Activated T-helper 2 cell treated with anti-CD3 and anti-CD28 coated beads, Interferon-gamma antibody, Interleukin-2, Interleukin-4, amounts not matched to agents 10 μg/mL and 5 μg/mL and 100 μg/mL, durations not matched to agents 14 hours and 24 hours and 36 hours (primary cell): Measurements from ENCODE around the gene HFE. TPM values are rescaled to one million over a fixed set of nuclear protein-coding genes. Genes with fewer than 3 reads are reported as not detected.
"Not testable (repeated sequence)": the region's sequence is repeated elsewhere in the genome, so short reads cannot be mapped to it uniquely, and the experiment has no call there.

ENCODE experiments used
- DNase-seq: peaks from one replicate; pipeline ENCODE4 v3.0.0; 2021; ENCODE audit warnings: low spot score
- H3K27ac Mint-ChIP-seq: one replicate; pipeline ENCODE4 v1.8.0; 2021; ENCODE audit warnings: mixed read lengths
- H3K27me3 Mint-ChIP-seq: one replicate; pipeline ENCODE4 v1.8.0; 2021; ENCODE audit warnings: low read depth, mixed read lengths
- H3K36me3 Mint-ChIP-seq: one replicate; pipeline ENCODE4 v1.8.0; 2021; ENCODE audit warnings: low read depth, mixed read lengths
- H3K4me1 Mint-ChIP-seq: one replicate; pipeline ENCODE4 v1.8.0; 2021; ENCODE audit warnings: low read depth, mixed read lengths
- H3K4me3 Mint-ChIP-seq: one replicate; pipeline ENCODE4 v1.8.0; 2021; ENCODE audit warnings: low read depth, mild to moderate bottlenecking, moderate library complexity, mixed read lengths
- H3K9me3 Mint-ChIP-seq: one replicate; pipeline ENCODE4 v1.8.0; 2021; ENCODE audit warnings: mixed read lengths
- intact Hi-C: fragments of 100-400 bp; cut with micrococcal nuclease; formaldehyde crosslinking; loops from one replicate; pipeline ENCODE4 v1.15.1; 2023
- total RNA-seq: library from RNA; stranded (reverse); gene quantifications from 2 replicates; pipeline ENCODE4 v1.2.3, GENCODE V29; 2022

HFE gene
- total RNA-seq, 1 donor from 2014 or later = 0.39 TPM

DNA sequence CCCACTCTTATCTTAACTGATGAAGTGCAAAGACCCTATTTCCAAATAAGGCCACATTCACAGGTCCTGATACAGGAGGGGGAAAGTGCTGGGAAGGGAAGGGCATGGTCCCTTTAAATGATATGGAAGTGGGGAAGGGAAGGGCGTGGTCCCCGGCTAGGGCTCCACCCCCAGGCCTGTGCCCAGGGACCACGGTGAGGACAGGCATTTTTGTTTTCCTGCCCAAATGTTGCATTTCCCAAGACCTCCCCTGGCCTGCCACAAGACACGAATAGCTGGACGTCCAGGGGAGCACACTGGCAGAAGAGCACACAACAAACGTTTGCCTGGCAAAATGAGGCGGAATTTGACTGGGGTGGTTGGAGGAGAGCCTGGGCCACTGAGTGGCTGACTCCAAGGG is 16.1 kb upstream of the HFE start:
- Mint-ChIP-seq H3K4me3 (no peak overlapping the region), H3K36me3 (no peaks in the 10 kb centered on the region), H3K27me3 (peaks cover 25% of the 10 kb centered on the region), H3K27ac (no peak overlapping the region), H3K9me3 (no peaks in the 10 kb centered on the region), H3K4me1 (peaks cover 2% of the 10 kb centered on the region)
- intact Hi-C loops = no loop called here
- no peak for DNase-seq

- DNase-seq = no peak
- H3K4me1 Mint-ChIP-seq = peaks cover 2% of the 10 kb centered on the region
- no peak overlapping the region for H3K4me3 Mint-ChIP-seq
- H3K27me3 Mint-ChIP-seq = peaks cover 12% of the 10 kb centered on the region
- no peak overlapping the region for H3K27ac Mint-ChIP-seq
- intact Hi-C loops = no loop called here
- no peaks in the 10 kb centered on the region for H3K9me3 Mint-ChIP-seq
- H3K36me3 Mint-ChIP-seq = no peaks in the 10 kb centered on the region
Measured at GRCh38 chr6:26075063-26075717, 12.0 kb upstream of the HFE start.

GRCh38 chr6:26078066-26078465 is 9.2 kb upstream of the HFE start:
- H3K27ac Mint-ChIP-seq, intact Hi-C loops, H3K4me3 Mint-ChIP-seq, H3K4me1 Mint-ChIP-seq, H3K36me3 Mint-ChIP-seq, DNase-seq: not testable (repeated sequence)
- peaks cover 12% of the 10 kb centered on the region for H3K27me3 Mint-ChIP-seq
- H3K9me3 Mint-ChIP-seq = peaks cover 14% of the 10 kb centered on the region

DNA sequence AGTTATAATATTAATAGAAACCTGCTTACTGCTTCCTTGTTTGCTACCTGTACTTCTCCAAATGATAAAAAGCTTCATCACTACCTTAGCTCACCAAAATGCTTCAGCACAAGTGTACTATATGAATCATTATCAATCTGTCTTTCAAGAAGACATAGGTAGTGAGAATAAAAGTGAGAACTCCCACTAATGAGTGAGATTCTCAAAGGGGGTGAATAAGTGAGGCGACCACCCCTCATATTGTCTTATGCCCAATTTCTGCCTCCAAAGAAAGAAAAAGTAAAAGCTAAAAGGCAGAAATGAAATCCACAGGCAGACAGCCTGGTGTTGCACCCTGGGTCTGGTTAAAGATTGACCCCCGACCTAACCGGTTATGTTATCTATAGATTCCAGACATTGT is 6.1 kb upstream of the HFE start:
- H3K27me3 Mint-ChIP-seq, H3K27ac Mint-ChIP-seq, intact Hi-C loops, H3K4me3 Mint-ChIP-seq, H3K36me3 Mint-ChIP-seq, DNase-seq, H3K4me1 Mint-ChIP-seq: not testable (repeated sequence)
- peaks cover 14% of the 10 kb centered on the region for H3K9me3 Mint-ChIP-seq

DNA sequence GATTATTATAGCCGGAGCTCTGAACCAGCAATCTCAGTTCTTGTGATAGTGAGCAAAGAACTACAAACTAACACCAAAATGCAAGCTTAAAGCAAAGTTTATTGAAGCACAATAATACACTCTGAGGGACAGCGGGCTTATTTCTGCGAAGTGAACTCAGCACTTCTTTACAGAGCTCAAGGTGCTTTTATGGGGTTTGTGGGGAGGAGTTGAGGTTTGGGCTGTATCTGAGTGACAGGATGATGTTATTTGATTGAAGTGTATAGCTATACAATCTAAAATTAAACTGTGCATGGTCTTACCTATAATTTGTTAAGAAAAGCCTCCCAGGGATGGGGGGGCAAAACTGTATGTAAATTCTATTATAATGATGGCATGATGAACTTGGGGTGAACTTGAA is 1.0 kb upstream of the HFE start:
- H3K4me1 Mint-ChIP-seq = peaks cover 26% of the 10 kb centered on the region
- intact Hi-C loops = loop anchor here (1.0 kb wide), 1 partner anchor 15 kb away; no protein-coding TSS in a partner anchor
- H3K36me3 Mint-ChIP-seq = no peaks in the 10 kb centered on the region
- peaks cover 7% of the 10 kb centered on the region for H3K9me3 Mint-ChIP-seq
- no peak overlapping the region for H3K27ac Mint-ChIP-seq
- peak; percentile 18 for DNase-seq
- H3K27me3 Mint-ChIP-seq = peaks cover 3% of the 10 kb centered on the region
- H3K4me3 Mint-ChIP-seq = no peak overlapping the region

GRCh38 chr6:26088344-26088743 is 1.1 kb downstream of the HFE start:
- no peaks in the 10 kb centered on the region for H3K36me3 Mint-ChIP-seq
- no peaks in the 10 kb centered on the region for H3K9me3 Mint-ChIP-seq
- H3K27ac Mint-ChIP-seq = no peak overlapping the region
- H3K27me3 Mint-ChIP-seq = peaks cover 8% of the 10 kb centered on the region
- H3K4me3 Mint-ChIP-seq = peak overlapping the region; percentile 79
- no peak for DNase-seq
- intact Hi-C loops = no loop called here
- peaks cover 36% of the 10 kb centered on the region for H3K4me1 Mint-ChIP-seq

DNA sequence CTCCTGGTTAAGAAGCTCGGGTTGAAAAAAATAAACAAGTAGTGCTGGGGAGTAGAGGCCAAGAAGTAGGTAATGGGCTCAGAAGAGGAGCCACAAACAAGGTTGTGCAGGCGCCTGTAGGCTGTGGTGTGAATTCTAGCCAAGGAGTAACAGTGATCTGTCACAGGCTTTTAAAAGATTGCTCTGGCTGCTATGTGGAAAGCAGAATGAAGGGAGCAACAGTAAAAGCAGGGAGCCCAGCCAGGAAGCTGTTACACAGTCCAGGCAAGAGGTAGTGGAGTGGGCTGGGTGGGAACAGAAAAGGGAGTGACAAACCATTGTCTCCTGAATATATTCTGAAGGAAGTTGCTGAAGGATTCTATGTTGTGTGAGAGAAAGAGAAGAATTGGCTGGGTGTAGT is 2.0 kb downstream of the HFE start:
- Mint-ChIP-seq H3K4me1 (peaks cover 36% of the 10 kb centered on the region), H3K27ac (no peak overlapping the region), H3K4me3 (no peak overlapping the region), H3K9me3 (no peaks in the 10 kb centered on the region), H3K36me3 (no peaks in the 10 kb centered on the region), H3K27me3 (peaks cover 11% of the 10 kb centered on the region)
- no peak for DNase-seq
- intact Hi-C loops = no loop called here

DNA sequence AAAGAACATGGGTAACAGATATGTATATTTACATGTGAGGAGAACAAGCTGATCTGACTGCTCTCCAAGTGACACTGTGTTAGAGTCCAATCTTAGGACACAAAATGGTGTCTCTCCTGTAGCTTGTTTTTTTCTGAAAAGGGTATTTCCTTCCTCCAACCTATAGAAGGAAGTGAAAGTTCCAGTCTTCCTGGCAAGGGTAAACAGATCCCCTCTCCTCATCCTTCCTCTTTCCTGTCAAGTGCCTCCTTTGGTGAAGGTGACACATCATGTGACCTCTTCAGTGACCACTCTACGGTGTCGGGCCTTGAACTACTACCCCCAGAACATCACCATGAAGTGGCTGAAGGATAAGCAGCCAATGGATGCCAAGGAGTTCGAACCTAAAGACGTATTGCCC is 5.2 kb downstream of the HFE start:
- no peak for DNase-seq
- Mint-ChIP-seq H3K4me1 (peaks cover 24% of the 10 kb centered on the region), H3K27me3 (peaks cover 11% of the 10 kb centered on the region), H3K36me3 (no peaks in the 10 kb centered on the region), H3K9me3 (no peaks in the 10 kb centered on the region), H3K27ac (no peak overlapping the region), H3K4me3 (no peak overlapping the region)
- intact Hi-C loops = no loop called here

DNA sequence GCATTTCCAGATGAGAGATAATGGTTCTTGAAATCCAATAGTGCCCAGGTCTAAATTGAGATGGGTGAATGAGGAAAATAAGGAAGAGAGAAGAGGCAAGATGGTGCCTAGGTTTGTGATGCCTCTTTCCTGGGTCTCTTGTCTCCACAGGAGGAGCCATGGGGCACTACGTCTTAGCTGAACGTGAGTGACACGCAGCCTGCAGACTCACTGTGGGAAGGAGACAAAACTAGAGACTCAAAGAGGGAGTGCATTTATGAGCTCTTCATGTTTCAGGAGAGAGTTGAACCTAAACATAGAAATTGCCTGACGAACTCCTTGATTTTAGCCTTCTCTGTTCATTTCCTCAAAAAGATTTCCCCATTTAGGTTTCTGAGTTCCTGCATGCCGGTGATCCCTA is 6.8 kb downstream of the HFE start:
- Mint-ChIP-seq H3K27ac (no peak overlapping the region), H3K9me3 (no peaks in the 10 kb centered on the region), H3K27me3 (peaks cover 18% of the 10 kb centered on the region), H3K36me3 (no peaks in the 10 kb centered on the region), H3K4me1 (peaks cover 12% of the 10 kb centered on the region), H3K4me3 (no peak overlapping the region)
- DNase-seq = no peak
- intact Hi-C loops = no loop called here

GRCh38 chr6:26097268-26097875 is 10.1 kb downstream of the HFE start:
- Mint-ChIP-seq H3K27ac (no peak overlapping the region), H3K4me3 (no peak overlapping the region), H3K4me1 (peaks cover 9% of the 10 kb centered on the region), H3K36me3 (no peaks in the 10 kb centered on the region), H3K9me3 (no peaks in the 10 kb centered on the region), H3K27me3 (peaks cover 21% of the 10 kb centered on the region)
- peak; percentile 48 for DNase-seq
- intact Hi-C loops = loop anchor here (1.0 kb wide), 1 partner anchor 31 kb away; no protein-coding TSS in a partner anchor

GRCh38 chr6:26103141-26103769 is 16.0 kb downstream of the HFE start:
- intact Hi-C loops = loop anchor here (1.0 to 2.0 kb wide), 4 partner anchors 20 to 70 kb away; a partner anchor contains a TSS
- no peaks in the 10 kb centered on the region for H3K9me3 Mint-ChIP-seq
- no peak for DNase-seq
- H3K4me3 Mint-ChIP-seq = peak overlapping the region; percentile 76
- no peaks in the 10 kb centered on the region for H3K36me3 Mint-ChIP-seq
- H3K4me1 Mint-ChIP-seq = peaks cover 19% of the 10 kb centered on the region
- H3K27ac Mint-ChIP-seq = peak overlapping the region; percentile 95
- H3K27me3 Mint-ChIP-seq = peaks cover 3% of the 10 kb centered on the region

DNA sequence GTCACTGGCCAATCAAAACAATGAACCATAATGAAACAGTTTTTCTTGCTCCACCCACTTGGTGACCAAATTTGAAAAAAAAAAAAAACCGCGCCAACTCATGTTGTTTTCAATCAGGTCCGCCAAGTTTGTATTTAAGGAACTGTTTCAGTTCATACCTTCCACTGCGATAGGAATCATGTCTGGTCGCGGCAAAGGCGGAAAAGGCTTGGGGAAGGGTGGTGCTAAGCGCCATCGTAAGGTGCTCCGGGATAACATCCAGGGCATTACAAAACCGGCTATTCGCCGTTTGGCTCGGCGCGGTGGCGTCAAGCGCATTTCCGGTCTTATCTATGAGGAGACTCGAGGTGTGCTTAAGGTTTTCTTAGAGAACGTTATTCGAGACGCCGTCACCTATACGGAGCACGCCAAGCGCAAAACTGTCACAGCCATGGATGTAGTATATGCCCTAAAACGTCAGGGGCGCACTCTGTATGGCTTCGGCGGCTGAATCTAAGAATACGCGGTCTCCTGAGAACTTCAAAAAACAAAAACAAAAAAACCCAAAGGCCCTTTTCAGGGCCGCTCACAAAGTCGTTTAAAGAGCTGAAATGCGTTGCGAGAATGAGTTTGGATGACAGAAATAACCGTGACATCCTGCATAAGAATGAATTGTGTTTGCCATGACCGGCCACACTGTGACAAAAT is 16.7 kb downstream of the HFE start:
- peaks cover 3% of the 10 kb centered on the region for H3K27me3 Mint-ChIP-seq
- no peaks in the 10 kb centered on the region for H3K36me3 Mint-ChIP-seq
- peak overlapping the region; percentile 95 for H3K27ac Mint-ChIP-seq
- peak overlapping the region; percentile 76 for H3K4me3 Mint-ChIP-seq
- peaks cover 19% of the 10 kb centered on the region for H3K4me1 Mint-ChIP-seq
- intact Hi-C loops = loop anchor here (1.0 to 2.0 kb wide), 4 partner anchors 19 to 71 kb away; a partner anchor contains a TSS
- no peaks in the 10 kb centered on the region for H3K9me3 Mint-ChIP-seq
- DNase-seq = peak; percentile 89
